ENCODE data around the gene LRRC4C.

LRRC4C gene

DNA sequence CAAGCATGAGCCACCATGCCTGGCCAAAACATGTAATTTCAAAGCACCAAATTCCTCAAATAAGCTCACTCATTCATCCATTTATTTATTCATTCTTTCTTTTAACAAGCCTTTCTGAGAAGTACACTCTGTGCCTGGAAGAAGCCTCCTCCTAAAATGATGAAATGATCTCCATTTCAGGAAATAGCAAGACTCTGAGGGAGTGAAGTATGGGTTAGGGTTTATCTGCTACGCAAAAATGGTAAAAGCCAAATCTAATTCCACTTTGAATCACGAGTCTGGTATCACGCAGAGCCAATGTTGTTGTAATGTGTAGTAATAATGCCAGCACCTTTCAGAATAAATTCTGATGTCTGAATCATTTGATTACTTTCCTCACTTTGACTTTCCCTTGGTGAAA lies 1041.8 kb downstream of the LRRC4C start:
- H3K9me3 ChIP-seq (ENCODE audit: control insufficient read depth, insufficient read depth, low read depth, low read length) = no peaks in the 10 kb centered on the region
- no peak overlapping the region for H3K27ac ChIP-seq (ENCODE audit: low read depth, low read length)
- no peak overlapping the region for H3K9ac ChIP-seq (ENCODE audit: low read length)
- no peaks in the 10 kb centered on the region for H3K36me3 ChIP-seq (ENCODE audit: control insufficient read depth, insufficient read depth, low read length)
- no peaks in the 10 kb centered on the region for H3K4me1 ChIP-seq (ENCODE audit: control insufficient read depth, insufficient read depth, low read length)
- H3K27me3 ChIP-seq (ENCODE audit: control insufficient read depth, insufficient read depth, low read length) = no peaks in the 10 kb centered on the region
- no peak overlapping the region for H3K4me3 ChIP-seq (ENCODE audit: low read depth, low read length)

DNA sequence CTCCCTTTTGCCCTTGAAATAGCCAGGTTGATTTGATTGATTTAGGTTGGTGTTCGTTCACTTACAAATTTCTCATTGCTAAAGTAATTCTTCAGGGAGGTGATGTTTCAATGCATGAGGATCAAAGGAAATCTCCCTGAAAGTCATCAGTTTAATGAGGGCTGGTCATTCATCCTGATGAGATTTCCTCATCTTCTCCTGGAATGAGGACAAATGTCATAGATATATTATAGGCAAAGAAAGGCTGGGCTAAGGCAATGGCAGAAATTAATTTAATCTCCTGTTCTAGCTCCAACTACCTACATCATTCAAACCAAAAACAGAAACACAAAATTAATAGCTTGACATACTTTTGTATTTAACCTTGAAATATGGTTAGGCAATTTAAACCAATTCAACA lies 1052.1 kb downstream of the LRRC4C start:
- Histone ChIP-seq H3K36me3 (ENCODE audit: control insufficient read depth, insufficient read depth, low read length) (no peaks in the 10 kb centered on the region), H3K4me1 (ENCODE audit: control insufficient read depth, insufficient read depth, low read length) (no peaks in the 10 kb centered on the region), H3K27ac (ENCODE audit: low read depth, low read length) (no peak overlapping the region), H3K4me3 (ENCODE audit: low read depth, low read length) (no peak overlapping the region), H3K27me3 (ENCODE audit: control insufficient read depth, insufficient read depth, low read length) (no peaks in the 10 kb centered on the region), H3K9ac (ENCODE audit: low read length) (no peak overlapping the region), H3K9me3 (ENCODE audit: control insufficient read depth, insufficient read depth, low read depth, low read length) (no peaks in the 10 kb centered on the region)

DNA sequence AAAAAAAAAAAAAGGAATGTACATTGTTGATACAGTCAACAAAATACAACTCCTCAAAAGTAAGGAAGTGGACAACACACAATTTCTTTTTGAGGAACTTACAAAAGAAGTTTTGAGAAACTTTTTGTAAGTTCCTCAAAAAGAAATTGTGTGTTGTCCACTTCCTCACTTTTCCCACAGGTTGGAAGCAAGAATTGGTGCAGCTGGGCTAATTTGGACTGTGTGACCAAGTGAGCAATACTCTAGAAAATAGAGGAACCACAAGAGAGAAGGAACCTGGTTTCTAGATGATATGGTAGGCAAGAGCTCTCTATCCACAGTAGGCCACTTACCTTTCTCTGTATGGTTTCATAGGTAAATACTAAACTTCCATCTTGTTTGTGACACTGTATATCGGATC lies 1053.8 kb downstream of the LRRC4C start:
- Histone ChIP-seq H3K27ac (ENCODE audit: low read depth, low read length) (no peak overlapping the region), H3K9me3 (ENCODE audit: control insufficient read depth, insufficient read depth, low read depth, low read length) (no peaks in the 10 kb centered on the region), H3K4me3 (ENCODE audit: low read depth, low read length) (no peak overlapping the region), H3K36me3 (ENCODE audit: control insufficient read depth, insufficient read depth, low read length) (no peaks in the 10 kb centered on the region), H3K9ac (ENCODE audit: low read length) (no peak overlapping the region), H3K27me3 (ENCODE audit: control insufficient read depth, insufficient read depth, low read length) (no peaks in the 10 kb centered on the region), H3K4me1 (ENCODE audit: control insufficient read depth, insufficient read depth, low read length) (no peaks in the 10 kb centered on the region)

DNA sequence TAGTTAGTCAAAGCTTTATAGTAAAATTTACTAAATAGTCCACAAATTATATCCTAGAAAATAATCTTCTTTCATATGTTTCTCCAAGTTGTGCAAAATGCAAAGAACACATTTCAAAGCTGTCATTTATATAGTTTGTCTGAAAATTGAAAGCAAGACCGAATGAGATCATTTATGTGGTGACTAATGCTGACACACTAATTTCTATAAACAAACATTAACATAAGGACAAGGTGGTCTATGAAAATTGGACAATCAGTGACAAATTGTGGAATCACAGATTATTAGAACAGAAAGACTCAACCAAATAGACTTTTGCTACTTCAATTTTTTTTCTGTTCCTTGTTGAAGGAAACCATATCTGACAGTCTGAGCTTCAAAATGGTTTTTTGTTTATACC lies 1056.1 kb downstream of the LRRC4C start:
- H3K4me1 ChIP-seq (ENCODE audit: control insufficient read depth, insufficient read depth, low read length) = no peaks in the 10 kb centered on the region
- H3K27ac ChIP-seq (ENCODE audit: low read depth, low read length) = no peak overlapping the region
- no peaks in the 10 kb centered on the region for H3K27me3 ChIP-seq (ENCODE audit: control insufficient read depth, insufficient read depth, low read length)
- no peaks in the 10 kb centered on the region for H3K36me3 ChIP-seq (ENCODE audit: control insufficient read depth, insufficient read depth, low read length)
- no peaks in the 10 kb centered on the region for H3K9me3 ChIP-seq (ENCODE audit: control insufficient read depth, insufficient read depth, low read depth, low read length)
- H3K4me3 ChIP-seq (ENCODE audit: low read depth, low read length) = no peak overlapping the region
- H3K9ac ChIP-seq (ENCODE audit: low read length) = no peak overlapping the region

DNA sequence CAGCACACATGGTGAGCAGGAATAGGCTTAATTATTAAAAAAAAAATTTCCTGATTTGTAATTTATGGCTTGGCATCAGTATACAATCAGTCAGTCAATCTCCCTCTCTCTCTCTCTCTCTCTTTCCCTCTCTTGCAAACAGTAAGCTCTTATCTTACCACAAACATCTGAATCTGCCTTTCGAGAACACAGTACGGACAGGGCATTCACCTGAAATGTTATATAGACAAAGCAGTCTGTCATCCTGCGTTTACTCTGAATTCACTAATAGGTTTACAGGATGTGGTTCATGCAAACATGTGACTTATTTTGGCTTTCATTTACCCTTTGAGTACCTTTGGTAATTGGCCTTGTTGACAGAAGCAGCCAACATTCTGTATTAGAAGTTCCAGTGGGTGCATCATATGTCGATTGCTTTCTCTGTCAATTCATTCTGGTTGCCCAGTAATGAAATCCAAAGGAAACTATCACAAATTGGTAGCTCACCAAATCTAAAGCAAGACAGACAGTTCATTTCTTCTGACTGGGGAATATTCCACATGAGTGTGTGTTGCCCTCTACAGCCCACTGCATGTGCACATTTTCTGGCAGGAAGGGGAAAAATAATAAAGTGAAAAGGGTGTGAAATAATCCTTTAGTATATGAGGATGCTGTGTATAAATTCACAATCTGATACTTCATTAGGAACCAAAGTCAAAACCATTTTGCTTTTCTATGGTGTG lies 1058.2 kb downstream of the LRRC4C start:
- Histone ChIP-seq H3K9ac (ENCODE audit: low read length) (no peak overlapping the region), H3K27me3 (ENCODE audit: control insufficient read depth, insufficient read depth, low read length) (no peaks in the 10 kb centered on the region), H3K9me3 (ENCODE audit: control insufficient read depth, insufficient read depth, low read depth, low read length) (no peaks in the 10 kb centered on the region), H3K4me1 (ENCODE audit: control insufficient read depth, insufficient read depth, low read length) (no peaks in the 10 kb centered on the region), H3K36me3 (ENCODE audit: control insufficient read depth, insufficient read depth, low read length) (no peaks in the 10 kb centered on the region), H3K27ac (ENCODE audit: low read depth, low read length) (no peak overlapping the region), H3K4me3 (ENCODE audit: low read depth, low read length) (no peak overlapping the region)

DNA sequence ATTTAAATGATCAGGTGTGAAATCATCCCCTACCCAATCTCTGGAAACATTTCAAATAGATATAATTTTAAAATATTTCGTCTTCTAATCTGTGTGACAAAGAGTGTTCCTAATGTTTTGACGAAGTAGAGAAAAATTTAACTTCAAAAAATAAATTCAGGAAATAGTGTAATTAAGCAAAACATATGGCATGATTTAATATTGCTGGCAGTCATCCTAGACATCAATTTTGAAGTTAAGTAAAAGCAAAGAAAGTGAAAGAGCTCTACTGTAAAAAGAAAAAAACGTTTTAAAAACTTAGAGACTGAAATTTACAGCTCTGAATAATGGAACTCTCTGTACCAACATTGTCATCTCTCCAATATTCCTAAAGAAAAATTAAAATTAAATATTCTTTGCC lies 1062.3 kb downstream of the LRRC4C start:
- no peak overlapping the region for H3K27ac ChIP-seq (ENCODE audit: low read depth, low read length)
- H3K4me1 ChIP-seq (ENCODE audit: control insufficient read depth, insufficient read depth, low read length) = no peaks in the 10 kb centered on the region
- no peak overlapping the region for H3K4me3 ChIP-seq (ENCODE audit: low read depth, low read length)
- H3K36me3 ChIP-seq (ENCODE audit: control insufficient read depth, insufficient read depth, low read length) = no peaks in the 10 kb centered on the region
- H3K9me3 ChIP-seq (ENCODE audit: control insufficient read depth, insufficient read depth, low read depth, low read length) = no peaks in the 10 kb centered on the region
- H3K27me3 ChIP-seq (ENCODE audit: control insufficient read depth, insufficient read depth, low read length) = no peaks in the 10 kb centered on the region
- no peak overlapping the region for H3K9ac ChIP-seq (ENCODE audit: low read length)

DNA sequence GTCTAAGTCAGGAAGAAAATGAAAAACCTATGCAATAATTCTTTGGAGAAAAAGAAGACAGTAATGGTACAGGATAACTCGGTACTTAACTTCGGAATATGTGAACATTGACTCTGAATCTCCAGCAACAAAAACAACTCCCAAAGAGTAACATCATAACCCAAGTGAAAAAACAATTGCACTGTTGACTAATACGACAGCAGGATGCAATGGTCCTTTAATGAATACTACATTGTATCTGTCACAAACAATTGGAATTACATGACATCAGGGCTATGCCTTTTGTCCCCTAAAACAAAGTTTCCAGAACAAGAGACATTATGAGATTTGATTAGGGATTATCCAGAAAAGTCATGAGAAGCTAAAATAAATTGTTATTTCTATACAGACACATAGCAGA lies 1065.9 kb downstream of the LRRC4C start:
- Histone ChIP-seq H3K27me3 (ENCODE audit: control insufficient read depth, insufficient read depth, low read length) (no peaks in the 10 kb centered on the region), H3K9ac (ENCODE audit: low read length) (no peak overlapping the region), H3K9me3 (ENCODE audit: control insufficient read depth, insufficient read depth, low read depth, low read length) (no peaks in the 10 kb centered on the region), H3K4me3 (ENCODE audit: low read depth, low read length) (no peak overlapping the region), H3K4me1 (ENCODE audit: control insufficient read depth, insufficient read depth, low read length) (no peaks in the 10 kb centered on the region), H3K36me3 (ENCODE audit: control insufficient read depth, insufficient read depth, low read length) (no peaks in the 10 kb centered on the region), H3K27ac (ENCODE audit: low read depth, low read length) (no peak overlapping the region)

DNA sequence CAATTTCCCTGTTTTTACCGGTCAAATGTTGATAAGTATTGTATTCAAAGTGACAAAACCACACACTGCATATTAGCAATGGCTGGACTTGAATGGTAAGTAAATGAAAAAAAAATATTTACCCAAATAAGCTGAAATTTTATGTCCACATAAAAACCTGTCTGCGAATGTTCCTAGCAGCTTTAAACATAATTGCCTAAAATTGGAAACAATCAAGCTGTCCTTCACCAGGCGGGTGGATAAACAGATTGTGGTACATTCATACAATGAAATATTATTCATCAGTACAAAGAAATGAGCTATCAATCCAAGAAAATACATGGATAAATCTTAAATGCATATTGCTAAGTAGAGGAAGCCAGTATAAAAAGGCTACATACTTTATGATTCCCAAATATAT lies 1067.8 kb downstream of the LRRC4C start:
- Histone ChIP-seq H3K4me1 (ENCODE audit: control insufficient read depth, insufficient read depth, low read length) (no peaks in the 10 kb centered on the region), H3K27me3 (ENCODE audit: control insufficient read depth, insufficient read depth, low read length) (no peaks in the 10 kb centered on the region), H3K27ac (ENCODE audit: low read depth, low read length) (no peak overlapping the region), H3K9me3 (ENCODE audit: control insufficient read depth, insufficient read depth, low read depth, low read length) (no peaks in the 10 kb centered on the region), H3K36me3 (ENCODE audit: control insufficient read depth, insufficient read depth, low read length) (no peaks in the 10 kb centered on the region), H3K4me3 (ENCODE audit: low read depth, low read length) (no peak overlapping the region), H3K9ac (ENCODE audit: low read length) (no peak overlapping the region)

DNA sequence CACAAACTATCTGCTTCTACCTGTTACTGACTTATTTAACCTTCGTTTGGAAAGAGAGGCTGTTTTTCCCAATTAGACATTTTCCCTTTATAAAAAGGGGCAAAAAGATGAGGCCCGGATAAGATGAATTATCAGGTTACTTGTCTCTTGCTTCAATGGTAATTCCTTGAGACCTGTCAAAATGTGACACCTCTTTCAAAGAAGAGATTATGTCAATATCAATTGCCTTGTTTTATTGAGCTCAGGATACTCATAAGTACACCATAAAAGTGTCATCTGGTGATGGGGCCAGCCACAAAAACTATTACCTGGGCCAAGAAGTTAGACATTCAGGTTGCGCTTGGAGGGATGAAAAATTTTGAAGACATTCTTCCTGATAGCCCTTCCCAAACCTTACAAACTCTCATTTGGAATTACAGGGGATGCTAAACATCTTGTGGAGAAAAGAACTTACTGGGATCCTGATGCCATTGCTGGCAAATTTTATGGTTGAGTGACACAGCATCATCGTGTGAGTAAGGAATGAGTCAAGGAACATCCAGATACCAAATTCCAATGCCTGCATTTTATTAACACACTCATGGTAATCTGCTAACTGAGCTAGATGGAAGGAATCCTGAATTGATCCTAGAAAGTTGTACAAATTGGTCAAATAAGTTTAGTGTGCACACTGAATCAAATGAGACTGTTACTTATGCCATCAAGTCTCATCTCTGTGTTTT lies 1071.2 kb downstream of the LRRC4C start:
- Histone ChIP-seq H3K4me3 (ENCODE audit: low read depth, low read length) (no peak overlapping the region), H3K9ac (ENCODE audit: low read length) (no peak overlapping the region), H3K4me1 (ENCODE audit: control insufficient read depth, insufficient read depth, low read length) (no peaks in the 10 kb centered on the region), H3K27ac (ENCODE audit: low read depth, low read length) (no peak overlapping the region), H3K27me3 (ENCODE audit: control insufficient read depth, insufficient read depth, low read length) (no peaks in the 10 kb centered on the region), H3K9me3 (ENCODE audit: control insufficient read depth, insufficient read depth, low read depth, low read length) (no peaks in the 10 kb centered on the region), H3K36me3 (ENCODE audit: control insufficient read depth, insufficient read depth, low read length) (no peaks in the 10 kb centered on the region)

DNA sequence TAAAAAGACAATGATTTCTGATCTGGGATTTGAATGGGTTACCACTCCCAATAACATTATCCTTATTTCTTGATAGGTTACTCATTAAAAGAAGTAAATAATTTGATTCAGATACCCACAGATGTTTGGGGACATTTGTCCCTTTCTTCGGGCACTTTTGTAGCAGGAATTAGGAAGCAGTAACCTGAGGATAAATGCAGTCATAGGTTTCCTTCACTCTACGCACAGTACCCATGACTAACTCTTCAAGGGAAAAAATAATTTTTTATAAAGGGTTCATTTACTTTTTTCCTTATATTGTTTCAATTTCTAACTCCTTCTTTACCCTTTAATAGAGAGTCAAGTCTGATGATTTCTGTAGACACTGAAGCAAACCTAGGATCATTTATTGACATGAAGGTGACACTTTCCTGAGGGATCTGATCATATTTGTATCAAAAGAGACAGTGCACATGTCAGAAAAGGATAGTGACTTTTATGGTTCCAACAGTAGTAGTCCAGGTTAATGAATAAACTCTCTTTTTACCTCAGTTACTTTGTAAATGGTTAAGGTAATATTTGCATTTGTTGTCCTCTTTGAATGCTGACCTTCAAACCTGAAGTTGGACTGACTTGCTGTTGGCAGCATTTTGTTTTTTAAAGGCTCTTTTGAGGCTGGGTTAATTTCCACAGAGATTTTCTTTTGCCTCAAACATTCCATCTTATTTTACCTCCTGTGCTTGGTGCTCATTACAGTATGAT lies 1072.0 kb downstream of the LRRC4C start:
- no peaks in the 10 kb centered on the region for H3K4me1 ChIP-seq (ENCODE audit: control insufficient read depth, insufficient read depth, low read length)
- no peak overlapping the region for H3K9ac ChIP-seq (ENCODE audit: low read length)
- H3K27me3 ChIP-seq (ENCODE audit: control insufficient read depth, insufficient read depth, low read length) = no peaks in the 10 kb centered on the region
- H3K9me3 ChIP-seq (ENCODE audit: control insufficient read depth, insufficient read depth, low read depth, low read length) = no peaks in the 10 kb centered on the region
- no peak overlapping the region for H3K4me3 ChIP-seq (ENCODE audit: low read depth, low read length)
- no peaks in the 10 kb centered on the region for H3K36me3 ChIP-seq (ENCODE audit: control insufficient read depth, insufficient read depth, low read length)
- H3K27ac ChIP-seq (ENCODE audit: low read depth, low read length) = no peak overlapping the region

DNA sequence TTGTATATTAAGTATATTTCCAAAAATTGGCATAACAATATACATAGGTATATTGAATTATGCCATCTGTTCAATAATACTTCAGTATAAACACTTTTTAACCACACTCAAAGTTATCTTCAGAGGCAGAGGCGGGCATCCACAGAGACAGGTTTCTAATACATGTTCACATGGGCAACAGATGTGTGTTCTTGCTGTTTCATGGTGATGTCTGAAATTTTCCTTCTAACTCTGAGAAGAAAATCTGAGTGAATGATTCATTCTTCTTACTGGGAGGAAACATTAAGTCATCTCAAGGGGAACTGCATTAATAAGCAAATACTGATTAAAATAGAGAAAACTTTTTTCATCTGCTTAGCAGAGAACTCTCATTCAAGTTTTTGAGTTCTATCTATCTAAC lies 1074.5 kb downstream of the LRRC4C start:
- no peaks in the 10 kb centered on the region for H3K27me3 ChIP-seq (ENCODE audit: control insufficient read depth, insufficient read depth, low read length)
- no peak overlapping the region for H3K27ac ChIP-seq (ENCODE audit: low read depth, low read length)
- no peaks in the 10 kb centered on the region for H3K4me1 ChIP-seq (ENCODE audit: control insufficient read depth, insufficient read depth, low read length)
- no peak overlapping the region for H3K4me3 ChIP-seq (ENCODE audit: low read depth, low read length)
- no peaks in the 10 kb centered on the region for H3K9me3 ChIP-seq (ENCODE audit: control insufficient read depth, insufficient read depth, low read depth, low read length)
- no peak overlapping the region for H3K9ac ChIP-seq (ENCODE audit: low read length)
- H3K36me3 ChIP-seq (ENCODE audit: control insufficient read depth, insufficient read depth, low read length) = no peaks in the 10 kb centered on the region

Measured in HUES6 (cell line).